Osteocyte (in vitro differentiated cells): ENCODE measurements around the gene CRHR2. TPM values are rescaled to one million over a fixed set of nuclear protein-coding genes. Genes with fewer than 3 reads are reported as not detected.

Source experiments
- DNase-seq: peaks from one replicate; pipeline ENCODE4 v3.0.0; 2021; ENCODE audit warnings: mixed read lengths; ENCODE audit not compliant: unreplicated experiment; ENCODE audit errors: extremely low spot score
- H3K27ac Mint-ChIP-seq: one replicate; pipeline ENCODE4 v1.8.0; 2021; ENCODE audit warnings: mild to moderate bottlenecking, mixed read lengths; ENCODE audit not compliant: unreplicated experiment
- H3K27me3 Mint-ChIP-seq: one replicate; pipeline ENCODE4 v1.8.0; 2021; ENCODE audit warnings: mixed read lengths; ENCODE audit not compliant: unreplicated experiment
- H3K36me3 Mint-ChIP-seq: one replicate; pipeline ENCODE4 v1.8.0; 2021; ENCODE audit warnings: mixed read lengths; ENCODE audit not compliant: unreplicated experiment
- H3K4me1 Mint-ChIP-seq: one replicate; pipeline ENCODE4 v1.8.0; 2021; ENCODE audit warnings: mixed read lengths; ENCODE audit not compliant: unreplicated experiment
- H3K4me3 Mint-ChIP-seq: one replicate; pipeline ENCODE4 v1.8.0; 2021; ENCODE audit warnings: mild to moderate bottlenecking, moderate library complexity, mixed read lengths; ENCODE audit not compliant: unreplicated experiment
- H3K9me3 Mint-ChIP-seq: one replicate; pipeline ENCODE4 v1.8.0; 2021; ENCODE audit warnings: mixed read lengths; ENCODE audit not compliant: unreplicated experiment
- total RNA-seq: library from RNA; stranded (reverse); gene quantifications from 2 replicates; pipeline ENCODE4 v1.2.1, GENCODE V29; 2021
- TF ChIP-seq, protein P1 (sequence below): fragments of 200-600 bp; sonication (generic); IDR thresholded peaks from 2 replicates; pipeline ENCODE4 v1.5.0; 2021; ENCODE audit warnings: antibody characterized with exemption, mild to moderate bottlenecking, moderate library complexity

CRHR2 gene
- total RNA-seq, 1 donor from 2014 or later = not detected

DNA sequence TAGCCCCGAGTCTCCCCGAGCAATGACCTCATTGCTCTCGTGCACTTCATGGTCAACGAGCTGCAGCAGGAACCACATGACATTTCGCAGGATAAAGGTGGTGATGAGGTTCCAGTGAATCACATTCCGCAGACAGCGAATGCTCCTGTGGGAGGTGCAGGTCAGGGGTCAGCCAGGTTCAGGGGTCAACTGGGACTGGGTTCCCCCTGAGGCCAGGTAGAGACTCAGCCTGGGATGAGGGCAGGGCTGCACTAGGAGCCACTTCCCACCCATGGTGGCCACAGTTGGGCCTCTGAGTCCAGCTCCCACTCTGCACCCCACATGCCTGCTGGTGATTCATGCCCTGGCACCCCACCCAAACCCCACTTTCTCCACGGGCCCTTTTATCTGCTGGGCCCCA lies 17.2 kb downstream of the CRHR2 start:
- DNase-seq = no peak
- H3K27me3 Mint-ChIP-seq = peaks cover 29% of the 10 kb centered on the region
- H3K27ac Mint-ChIP-seq = no peak overlapping the region
- no peaks in the 10 kb centered on the region for H3K9me3 Mint-ChIP-seq
- H3K4me3 Mint-ChIP-seq = no peak overlapping the region
- no peaks in the 10 kb centered on the region for H3K36me3 Mint-ChIP-seq
- TF ChIP-seq, protein P1, sequence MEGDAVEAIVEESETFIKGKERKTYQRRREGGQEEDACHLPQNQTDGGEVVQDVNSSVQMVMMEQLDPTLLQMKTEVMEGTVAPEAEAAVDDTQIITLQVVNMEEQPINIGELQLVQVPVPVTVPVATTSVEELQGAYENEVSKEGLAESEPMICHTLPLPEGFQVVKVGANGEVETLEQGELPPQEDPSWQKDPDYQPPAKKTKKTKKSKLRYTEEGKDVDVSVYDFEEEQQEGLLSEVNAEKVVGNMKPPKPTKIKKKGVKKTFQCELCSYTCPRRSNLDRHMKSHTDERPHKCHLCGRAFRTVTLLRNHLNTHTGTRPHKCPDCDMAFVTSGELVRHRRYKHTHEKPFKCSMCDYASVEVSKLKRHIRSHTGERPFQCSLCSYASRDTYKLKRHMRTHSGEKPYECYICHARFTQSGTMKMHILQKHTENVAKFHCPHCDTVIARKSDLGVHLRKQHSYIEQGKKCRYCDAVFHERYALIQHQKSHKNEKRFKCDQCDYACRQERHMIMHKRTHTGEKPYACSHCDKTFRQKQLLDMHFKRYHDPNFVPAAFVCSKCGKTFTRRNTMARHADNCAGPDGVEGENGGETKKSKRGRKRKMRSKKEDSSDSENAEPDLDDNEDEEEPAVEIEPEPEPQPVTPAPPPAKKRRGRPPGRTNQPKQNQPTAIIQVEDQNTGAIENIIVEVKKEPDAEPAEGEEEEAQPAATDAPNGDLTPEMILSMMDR = no peak
- H3K4me1 Mint-ChIP-seq = no peaks in the 10 kb centered on the region

DNA sequence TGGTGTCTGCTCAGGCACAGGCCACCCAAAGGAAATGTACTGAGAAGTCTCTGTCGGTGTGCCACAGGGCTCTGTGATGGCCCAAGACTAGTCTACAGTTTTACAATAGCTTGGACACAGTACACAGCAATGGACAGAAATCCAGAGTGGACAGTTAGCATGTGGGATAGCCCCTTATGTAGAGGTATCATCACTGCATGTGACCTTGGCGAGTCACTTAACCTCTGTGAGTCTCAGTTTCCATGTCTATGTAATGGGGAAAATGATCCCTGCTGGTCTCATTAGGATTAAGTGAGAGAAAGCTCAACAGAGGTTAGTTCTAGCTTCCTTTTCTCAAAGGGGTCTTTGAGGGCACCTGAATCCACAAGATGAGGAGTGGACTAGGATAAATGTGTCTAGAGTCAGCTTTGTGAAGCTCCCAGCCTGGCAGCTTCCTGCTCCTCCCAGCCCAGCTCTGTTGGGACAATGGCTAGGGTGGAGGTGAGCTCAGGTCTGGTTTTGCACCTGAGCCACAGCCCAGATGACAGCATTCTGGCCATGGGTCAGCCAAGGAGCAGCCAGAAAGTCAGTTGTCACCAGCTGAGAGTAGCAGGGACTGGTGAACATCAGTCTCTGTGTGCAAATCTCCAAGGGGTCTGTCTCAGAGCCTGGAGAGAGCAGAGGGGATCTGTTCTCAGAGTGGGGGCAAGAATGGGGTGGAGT lies 17.9 kb downstream of the CRHR2 start:
- no peak overlapping the region for H3K27ac Mint-ChIP-seq

DNA sequence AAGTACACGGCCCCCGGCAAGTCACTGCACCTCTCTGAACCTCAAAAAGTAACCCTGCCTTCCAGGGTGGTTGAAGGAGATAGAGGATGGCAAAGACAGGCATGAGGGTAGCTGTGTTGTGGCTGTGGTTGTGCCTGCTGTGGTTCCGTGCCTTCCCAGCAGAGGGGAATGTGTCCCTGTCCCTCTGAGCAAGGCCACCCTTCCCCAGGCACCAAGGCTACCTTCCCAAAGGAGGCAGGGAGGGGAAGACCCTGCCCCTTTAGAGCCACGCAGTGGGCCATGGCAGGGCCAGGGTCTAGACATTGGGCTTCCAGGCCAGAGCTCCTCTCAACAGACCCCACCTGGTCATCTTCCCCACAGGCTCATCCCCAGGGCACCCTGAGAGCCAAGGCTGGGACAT lies 18.8 kb downstream of the CRHR2 start:
- no peak overlapping the region for H3K4me3 Mint-ChIP-seq
- H3K9me3 Mint-ChIP-seq = no peaks in the 10 kb centered on the region
- DNase-seq = no peak
- peaks cover 22% of the 10 kb centered on the region for H3K27me3 Mint-ChIP-seq
- no peak overlapping the region for H3K27ac Mint-ChIP-seq
- TF ChIP-seq, protein P1 = no peak
- H3K36me3 Mint-ChIP-seq = no peaks in the 10 kb centered on the region
- no peaks in the 10 kb centered on the region for H3K4me1 Mint-ChIP-seq

More for the DNA sequence above, 17.9 kb downstream of the CRHR2 start:
- DNase-seq = no peak
- H3K4me1 Mint-ChIP-seq = no peaks in the 10 kb centered on the region
- no peaks in the 10 kb centered on the region for H3K36me3 Mint-ChIP-seq
- H3K9me3 Mint-ChIP-seq = no peaks in the 10 kb centered on the region
- no peak overlapping the region for H3K4me3 Mint-ChIP-seq
- TF ChIP-seq, protein P1 = no peak
- H3K27me3 Mint-ChIP-seq = peaks cover 22% of the 10 kb centered on the region

DNA sequence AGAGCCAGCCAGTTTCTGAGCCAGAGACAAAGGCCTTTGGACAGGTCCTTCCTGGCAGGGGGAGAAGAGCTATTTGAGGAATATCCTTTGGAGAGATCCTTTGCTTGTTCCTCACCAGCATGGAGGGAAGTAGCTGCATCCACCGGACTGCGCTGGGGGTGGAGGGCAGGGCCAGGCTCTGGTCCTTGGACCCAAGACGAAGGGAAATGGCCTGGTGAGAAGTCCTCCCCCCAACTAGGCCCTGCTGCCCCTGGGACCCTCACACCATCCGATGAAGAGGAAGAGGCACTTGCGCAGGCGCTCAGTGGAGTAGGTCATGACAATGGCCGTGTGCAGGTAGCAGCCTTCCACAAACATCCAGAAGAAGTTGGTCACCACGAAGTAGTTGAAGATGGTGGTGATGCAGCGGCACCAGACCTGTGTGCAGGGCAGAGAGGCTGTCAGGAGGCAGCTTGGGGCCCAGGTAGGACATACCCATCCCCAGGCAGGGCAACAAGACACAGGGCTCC lies 19.8 kb downstream of the CRHR2 start:
- Mint-ChIP-seq H3K4me3 (no peak overlapping the region), H3K27me3 (peaks cover 23% of the 10 kb centered on the region), H3K27ac (no peak overlapping the region), H3K4me1 (no peaks in the 10 kb centered on the region), H3K9me3 (no peaks in the 10 kb centered on the region), H3K36me3 (no peaks in the 10 kb centered on the region)
- TF ChIP-seq, protein P1 = no peak
- DNase-seq = no peak

DNA sequence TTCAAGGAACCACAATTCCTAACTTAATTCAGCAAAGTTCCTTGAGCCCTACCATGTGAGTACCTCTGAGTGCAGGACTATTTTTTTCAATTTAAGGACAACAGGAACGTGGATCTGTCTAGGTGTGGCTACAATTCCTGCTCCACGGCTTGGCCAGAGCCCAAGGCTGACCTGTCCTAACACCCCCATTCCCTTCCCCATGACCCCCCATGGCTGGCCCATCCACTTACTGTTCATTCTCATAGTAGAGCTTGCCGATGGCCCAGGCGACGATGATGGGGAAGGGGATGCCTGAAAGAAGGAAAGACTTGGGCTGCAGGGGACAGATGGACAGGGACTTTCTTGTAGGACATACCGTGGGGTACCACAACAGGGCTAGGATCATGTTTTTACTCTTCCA lies 20.3 kb downstream of the CRHR2 start:
- no peaks in the 10 kb centered on the region for H3K4me1 Mint-ChIP-seq
- peaks cover 24% of the 10 kb centered on the region for H3K27me3 Mint-ChIP-seq
- DNase-seq = no peak
- TF ChIP-seq, protein P1 = no peak
- H3K36me3 Mint-ChIP-seq = no peaks in the 10 kb centered on the region
- no peak overlapping the region for H3K4me3 Mint-ChIP-seq
- H3K27ac Mint-ChIP-seq = no peak overlapping the region
- H3K9me3 Mint-ChIP-seq = no peaks in the 10 kb centered on the region
